Measurements from ENCODE around the gene SPAG17.

Gene SPAG17

DNA sequence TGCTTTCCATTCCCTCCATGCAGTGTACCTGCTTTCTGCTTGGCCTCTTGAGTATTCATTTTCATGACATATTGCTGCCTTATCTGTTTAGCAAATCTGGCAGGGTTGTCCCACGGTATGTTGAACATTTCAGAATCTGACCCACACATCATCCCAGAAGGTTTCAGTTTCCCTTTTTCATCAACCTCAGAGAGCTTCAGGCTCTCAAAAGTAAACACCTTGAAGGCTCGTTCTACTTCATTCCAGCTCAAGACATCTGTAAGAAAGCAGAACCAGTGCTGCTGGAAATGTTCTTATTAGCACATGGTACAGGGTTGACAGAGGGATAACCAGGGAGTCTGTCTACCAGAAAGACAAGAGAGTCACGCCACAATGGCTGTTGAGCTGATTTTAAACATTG, 103.6 kb downstream of the SPAG17 start:
- CTCF ChIA-PET: interaction anchor here (0.6 kb wide), 1 partner anchor 19 kb away, joined by 3 read pairs; no protein-coding TSS in a partner anchor
- no peak for TF ChIP-seq NFRKB (IDR thresholded peaks at IDR 0.05)
- no peak for TF ChIP-seq CTBP1 (IDR thresholded peaks at IDR 0.05; ENCODE audit: borderline replicate concordance)
- no peak for TF ChIP-seq BHLHE40 (IDR thresholded peaks at IDR 0.05; ENCODE audit: borderline replicate concordance)
- no peak for TF ChIP-seq ARNT (IDR thresholded peaks at IDR 0.05)
- no peak for TF ChIP-seq FOXA1 (IDR thresholded peaks at IDR 0.05)
- TF ChIP-seq SP1 (IDR thresholded peaks at IDR 0.05): no peak
- no peak for TF ChIP-seq FOXK2 (IDR thresholded peaks at IDR 0.05)
- TF ChIP-seq HDGF (IDR thresholded peaks at IDR 0.05; ENCODE audit: borderline replicate concordance): no peak
- no peak for TF ChIP-seq ZNF384 (IDR thresholded peaks at IDR 0.05)
- no peak for DNase-seq (ENCODE audit: extremely low spot score)
- POLR2A ChIA-PET: no interaction called here

- DNase-seq (ENCODE audit: extremely low spot score): peak; percentile 29
- TF ChIP-seq FOXA1 (IDR thresholded peaks at IDR 0.05): no peak
- TF ChIP-seq ZNF384 (IDR thresholded peaks at IDR 0.05): peak; percentile 84
- CTCF ChIA-PET: interaction anchor here (0.6 kb wide), 1 partner anchor 915 kb away, joined by 3 read pairs; no protein-coding TSS in a partner anchor
- POLR2A ChIA-PET: no interaction called here
These were observed 107.5 kb downstream of the SPAG17 start for GRCh38 chr1:118077331-118078045.

DNA sequence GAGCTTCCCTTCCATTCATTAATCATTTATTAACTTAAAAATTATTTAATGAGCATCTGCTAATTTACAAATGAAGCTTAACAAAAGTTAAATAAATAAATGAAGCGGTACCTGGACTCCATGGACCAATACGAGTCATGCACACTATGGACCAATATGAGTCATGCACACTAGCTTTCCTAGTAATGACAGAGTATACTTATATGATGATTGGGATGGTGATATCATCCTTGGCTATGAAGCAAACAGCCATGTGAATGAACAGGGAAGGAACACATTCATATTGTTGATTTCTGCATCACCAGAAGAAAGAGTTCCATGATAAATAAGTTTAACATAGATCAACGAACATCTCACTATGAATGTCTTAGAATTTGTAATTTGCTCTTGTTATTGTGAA, 109.9 kb downstream of the SPAG17 start:
- ChIA-PET POLR2A (no interaction called here), CTCF (interaction anchor here (1.0 kb wide), 1 partner anchor 934 kb away, joined by 3 read pairs; no protein-coding TSS in a partner anchor)
- no peak for DNase-seq (ENCODE audit: extremely low spot score)
- TF ChIP-seq FOXK2 (IDR thresholded peaks at IDR 0.05) (no peak), LEF1 (IDR thresholded peaks at IDR 0.05; ENCODE audit: borderline replicate concordance) (no peak), BHLHE40 (IDR thresholded peaks at IDR 0.05; ENCODE audit: borderline replicate concordance) (no peak), ELF4 (IDR thresholded peaks at IDR 0.05) (no peak), TARDBP (IDR thresholded peaks at IDR 0.05) (no peak), SUZ12 (IDR thresholded peaks at IDR 0.05) (no peak)

GRCh38 chr1:118073648-118074435, 111.2 kb downstream of the SPAG17 start:
- DNase-seq (ENCODE audit: extremely low spot score): no peak
- POLR2A ChIA-PET: no interaction called here

GRCh38 chr1:118049981-118050380, 135.0 kb downstream of the SPAG17 start:
- TF ChIP-seq LEF1 (IDR thresholded peaks at IDR 0.05; ENCODE audit: borderline replicate concordance): no peak
- no peak for TF ChIP-seq FOXM1 (IDR thresholded peaks at IDR 0.05; ENCODE audit: borderline replicate concordance)
- TF ChIP-seq FOXA1 (IDR thresholded peaks at IDR 0.05): no peak
- TF ChIP-seq HDGF (IDR thresholded peaks at IDR 0.05; ENCODE audit: borderline replicate concordance): no peak
- no peak for TF ChIP-seq BHLHE40 (IDR thresholded peaks at IDR 0.05; ENCODE audit: borderline replicate concordance)
- no peak for TF ChIP-seq FOXK2 (IDR thresholded peaks at IDR 0.05)
- no peak for TF ChIP-seq CTBP1 (IDR thresholded peaks at IDR 0.05; ENCODE audit: borderline replicate concordance)
- TF ChIP-seq SUZ12 (IDR thresholded peaks at IDR 0.05): no peak
- TF ChIP-seq TARDBP (IDR thresholded peaks at IDR 0.05): no peak
- TF ChIP-seq ZNF384 (IDR thresholded peaks at IDR 0.05): no peak
- no peak for TF ChIP-seq ARNT (IDR thresholded peaks at IDR 0.05)
- no peak for TF ChIP-seq NFRKB (IDR thresholded peaks at IDR 0.05)
- TF ChIP-seq PKNOX1 (IDR thresholded peaks at IDR 0.05): no peak
- TF ChIP-seq ELF4 (IDR thresholded peaks at IDR 0.05): no peak
- no peak for TF ChIP-seq SP1 (IDR thresholded peaks at IDR 0.05)
- POLR2A ChIA-PET: no interaction called here
- CTCF ChIA-PET: no interaction called here
- DNase-seq (ENCODE audit: extremely low spot score): no peak

More at GRCh38 chr1:118073648-118074435, 111.2 kb downstream of the SPAG17 start:
- TF ChIP-seq BHLHE40 (IDR thresholded peaks at IDR 0.05; ENCODE audit: borderline replicate concordance): no peak
- no peak for TF ChIP-seq FOXK2 (IDR thresholded peaks at IDR 0.05)
- no peak for TF ChIP-seq CTBP1 (IDR thresholded peaks at IDR 0.05; ENCODE audit: borderline replicate concordance)
- no peak for TF ChIP-seq FOXA1 (IDR thresholded peaks at IDR 0.05)
- TF ChIP-seq LEF1 (IDR thresholded peaks at IDR 0.05; ENCODE audit: borderline replicate concordance): no peak
- no peak for TF ChIP-seq L3MBTL2 (conservative IDR thresholded peaks at IDR 0.05)
- no peak for TF ChIP-seq TARDBP (IDR thresholded peaks at IDR 0.05)
- TF ChIP-seq SUZ12 (IDR thresholded peaks at IDR 0.05): no peak
- TF ChIP-seq ARNT (IDR thresholded peaks at IDR 0.05): no peak
- no peak for TF ChIP-seq ZNF384 (IDR thresholded peaks at IDR 0.05)
- TF ChIP-seq HDGF (IDR thresholded peaks at IDR 0.05; ENCODE audit: borderline replicate concordance): no peak
- TF ChIP-seq NFRKB (IDR thresholded peaks at IDR 0.05): no peak
- no peak for TF ChIP-seq SP1 (IDR thresholded peaks at IDR 0.05)
- no peak for TF ChIP-seq ELF4 (IDR thresholded peaks at IDR 0.05)
- TF ChIP-seq PKNOX1 (IDR thresholded peaks at IDR 0.05): no peak
- no peak for TF ChIP-seq FOXM1 (IDR thresholded peaks at IDR 0.05; ENCODE audit: borderline replicate concordance)
- CTCF ChIA-PET: interaction anchor here (0.9 to 1.0 kb wide), 2 partner anchors 50 to 935 kb away, joined by 3 read pairs; no protein-coding TSS in a partner anchor

- ChIA-PET POLR2A (no interaction called here), CTCF (no interaction called here)
- no peak for DNase-seq (ENCODE audit: extremely low spot score)
- TF ChIP-seq BHLHE40 (IDR thresholded peaks at IDR 0.05; ENCODE audit: borderline replicate concordance): no peak
- TF ChIP-seq ZNF384 (IDR thresholded peaks at IDR 0.05): no peak
- TF ChIP-seq PKNOX1 (IDR thresholded peaks at IDR 0.05): no peak
- no peak for TF ChIP-seq HDGF (IDR thresholded peaks at IDR 0.05; ENCODE audit: borderline replicate concordance)
- no peak for TF ChIP-seq TARDBP (IDR thresholded peaks at IDR 0.05)
These were observed 137.3 kb downstream of the SPAG17 start for GRCh38 chr1:118047650-118048224.
